ENCODE data around the gene SAXO2. TPM values are rescaled to one million over a fixed set of nuclear protein-coding genes. Genes with fewer than 3 reads are reported as not detected.
"Not testable (repeated sequence)": the region's sequence is repeated elsewhere in the genome, so short reads cannot be mapped to it uniquely, and the experiment has no call there.

Gene SAXO2
- total RNA-seq (0.67 and 5.2 TPM in 2 replicates), polyA plus RNA-seq (0.98 and 1.5 TPM in 2 replicates), polyA minus RNA-seq (0.98 and 1.7 TPM in 2 replicates), Bru-seq, nascent RNA (percentile 55 among the genes with signal in this experiment), BruChase-seq, experiment 1, labeled RNA remaining after a 6-hour chase (percentile 17 among the genes with signal in this experiment), BruChase-seq, experiment 2, labeled RNA remaining after a 2-hour chase (percentile 28 among the genes with signal in this experiment)
- 1.4 and 1.6 TPM in 2 replicates for polyA plus RNA-seq (2011; cell fraction: cytosol; rRNA removed)
- 6.4 and 7.2 TPM in 2 replicates for polyA plus RNA-seq (2011; cell fraction: nucleus; rRNA removed)
- polyA plus RNA-seq (2012) = not detected in 2 replicates
- polyA minus RNA-seq (2011; cell fraction: cytosol; rRNA and poly(A)+ RNA removed) = not detected
- polyA minus RNA-seq (2011; cell fraction: nucleus; rRNA and poly(A)+ RNA removed) = 5.2 and 5.9 TPM in 2 replicates
- long read RNA-seq = 0 reads

GRCh38 chr15:82262422-82263026 lies at the start of gene SAXO2, which contains the start of gene EFL1:
Gene SAXO2, plus strand, starts transcription at chr15:82262818. Its CDS starts 62 bp downstream, at chr15:82262880.
Gene EFL1, minus strand, starts transcription at chr15:82262734. Its CDS starts 956 bp downstream, at chr15:82261778.
- peak within 1 kb of the TSS; percentile 36 to 76 (median 65) for H3K4me3 ChIP-seq (replicated peaks in 1 of 3; ENCODE audit: insufficient read depth in 1 of 3, low read depth in 1 of 3, low read length in 3 of 3)
- no peaks in the 10 kb centered on the region for H4K20me1 ChIP-seq (replicated peaks; ENCODE audit: control insufficient read depth, extremely low read depth, insufficient read depth, low read length)
- peak within 1 kb of the TSS; percentile 65 for H3K27ac ChIP-seq (ENCODE audit: insufficient read depth, low read depth, low read length)
- intact Hi-C loops (cut with micrococcal nuclease) = loop anchor here (2.0 kb wide), 1 partner anchor 216 kb away; the partner anchor contains the start of gene MEX3B
- CTCF ChIA-PET = interaction anchor here (1.2 to 1.3 kb wide), 2 partner anchors 18 to 996 kb away, joined by 3 read pairs; no protein-coding TSS in a partner anchor
- dilution Hi-C loops (cut with MboI; ENCODE audit: extremely low pct_ligation_motif_present, low sequenced_read_pairs) = no loop called here
- BruUV-seq (replicated peaks) = no TSS peak
- TF ChIP-seq POLR2A (IDR thresholded peaks at IDR 0.05; ENCODE audit: low read depth, low read length) = peak; percentile 22
- peak; percentile 27 for TF ChIP-seq FOS (IDR thresholded peaks at IDR 0.05; ENCODE audit: borderline replicate concordance, insufficient read depth, low read length)
- no peak for TF ChIP-seq MAX (IDR thresholded peaks at IDR 0.05; ENCODE audit: insufficient read depth, insufficient read length)
- peak within 1 kb of the TSS; percentile 80 for H3K4me2 ChIP-seq (ENCODE audit: insufficient read depth, low read length)
- FAIRE-seq (peak; percentile 85), DNase-seq (ENCODE audit: low read depth, low spot score) (peak; percentile 82)
- POLR2A ChIA-PET = no interaction called here
- H3K27me3 ChIP-seq (ENCODE audit: control insufficient read depth in 2 of 2, insufficient read depth in 2 of 2, low read length in 2 of 2) = no peaks in the 10 kb centered on the region
- peaks cover 14% of the 10 kb centered on the region for H3K79me2 ChIP-seq (ENCODE audit: control insufficient read depth, insufficient read depth, low read length)
- H3K9me3 ChIP-seq (replicated peaks; ENCODE audit: control insufficient read depth, insufficient read depth, low read length) = no peaks in the 10 kb centered on the region
- peak within 1 kb of the TSS; percentile 73 for H3K9ac ChIP-seq (replicated peaks; ENCODE audit: extremely low read depth, insufficient read depth, low read length)
- no peaks in the 10 kb centered on the region for H3K36me3 ChIP-seq (ENCODE audit: control insufficient read depth in 2 of 2, extremely low read depth in 1 of 2, insufficient read depth in 2 of 2, low read length in 2 of 2)
- no peaks in the 10 kb centered on the region for H3K9me1 ChIP-seq (replicated peaks; ENCODE audit: control insufficient read depth, extremely low read depth, insufficient read depth, low read length)
- H2AFZ ChIP-seq (ENCODE audit: low read depth, low read length) = peak within 1 kb of the TSS; percentile 50
- peaks cover 20% of the 10 kb centered on the region for H3K4me1 ChIP-seq (ENCODE audit: control insufficient read depth, extremely low read depth, insufficient read depth, low read length)

GRCh38 chr15:82216092-82216491 lies 46.5 kb upstream of the SAXO2 start:
- CTCF ChIA-PET; dilution Hi-C loops (cut with MboI; ENCODE audit: extremely low pct_ligation_motif_present, low sequenced_read_pairs): not testable (repeated sequence)

More at GRCh38 chr15:82216092-82216491, 46.5 kb upstream of the SAXO2 start:
- H3K4me2 ChIP-seq (ENCODE audit: insufficient read depth, low read length); H3K79me2 ChIP-seq (ENCODE audit: control insufficient read depth, insufficient read depth, low read length); H2AFZ ChIP-seq (ENCODE audit: low read depth, low read length); H3K9me1 ChIP-seq (replicated peaks; ENCODE audit: control insufficient read depth, extremely low read depth, insufficient read depth, low read length); H3K27ac ChIP-seq (ENCODE audit: insufficient read depth, low read depth, low read length); BruUV-seq (replicated peaks); H3K4me1 ChIP-seq (ENCODE audit: control insufficient read depth, extremely low read depth, insufficient read depth, low read length); H3K9ac ChIP-seq (replicated peaks; ENCODE audit: extremely low read depth, insufficient read depth, low read length); H3K9me3 ChIP-seq (replicated peaks; ENCODE audit: control insufficient read depth, insufficient read depth, low read length); DNase-seq (ENCODE audit: low read depth, low spot score); H4K20me1 ChIP-seq (replicated peaks; ENCODE audit: control insufficient read depth, extremely low read depth, insufficient read depth, low read length); intact Hi-C loops (cut with micrococcal nuclease); H3K27me3 ChIP-seq (ENCODE audit: control insufficient read depth in 2 of 2, insufficient read depth in 2 of 2, low read length in 2 of 2); H3K36me3 ChIP-seq (ENCODE audit: control insufficient read depth in 2 of 2, extremely low read depth in 1 of 2, insufficient read depth in 2 of 2, low read length in 2 of 2); H3K4me3 ChIP-seq (replicated peaks in 1 of 3; ENCODE audit: insufficient read depth in 1 of 3, low read depth in 1 of 3, low read length in 3 of 3); FAIRE-seq; POLR2A ChIA-PET: not testable (repeated sequence)
